Measurements from ENCODE around the gene DYNLRB1. TPM values are rescaled to one million over a fixed set of nuclear protein-coding genes. Genes with fewer than 3 reads are reported as not detected.

DYNLRB1 gene
- total and polyA plus RNA-seq, 2 of the 13 experiments (the other 11 are each of a cell fraction or from before 2014, with no cell fraction given): 140 to 244 TPM

- TF ChIP-seq POLR2A (IDR thresholded peaks at IDR 0.05; ENCODE audit: insufficient read depth in 1 of 2, low read depth in 2 of 2, low read length in 2 of 2) (no peak), PAF1 (CRISPR knock-in tag; IDR thresholded peaks at IDR 0.05) (no peak), DNMT3B (CRISPR knock-in tag; conservative IDR thresholded peaks at IDR 0.05) (no peak), NFIC (IDR thresholded peaks at IDR 0.05; ENCODE audit: low read length) (no peak), MAF1 (CRISPR knock-in tag; IDR thresholded peaks at IDR 0.05; ENCODE audit: borderline replicate concordance) (no peak), ZBTB21 (CRISPR knock-in tag; IDR thresholded peaks at IDR 0.05) (no peak), ZNF781 (CRISPR knock-in tag; IDR thresholded peaks at IDR 0.05; ENCODE audit: borderline replicate concordance, not compliant biosample characterization) (no peak), FOXO4 (CRISPR knock-in tag; conservative IDR thresholded peaks at IDR 0.05) (no peak), SOX5 (CRISPR knock-in tag; IDR thresholded peaks at IDR 0.05; ENCODE audit: borderline replicate concordance) (peak; percentile 25; the same call in 1 of the 2 replicates), RBAK (CRISPR knock-in tag; IDR thresholded peaks at IDR 0.05) (no peak), ZFP36 (IDR thresholded peaks at IDR 0.05; ENCODE audit: borderline replicate concordance, low read depth, low read length, partially characterized antibody) (no peak), IRF9 (CRISPR knock-in tag; IDR thresholded peaks at IDR 0.05; ENCODE audit: borderline replicate concordance) (0 out of 2 replicates have a peak, but pooled peaks have one; percentile 34), ZNF678 (CRISPR knock-in tag; IDR thresholded peaks at IDR 0.05) (no peak), RERE (CRISPR knock-in tag; IDR thresholded peaks at IDR 0.05; ENCODE audit: low read depth) (no peak), ZNF335 (CRISPR knock-in tag; IDR thresholded peaks at IDR 0.05) (no peak), ZNF572 (CRISPR knock-in tag; IDR thresholded peaks at IDR 0.05) (no peak), ZNF296 (CRISPR knock-in tag; conservative IDR thresholded peaks at IDR 0.05) (no peak), NCOA2 (CRISPR knock-in tag; IDR thresholded peaks at IDR 0.05) (no peak), RARG (CRISPR knock-in tag; IDR thresholded peaks at IDR 0.05; ENCODE audit: low read depth) (no peak), RNF2 (conservative IDR thresholded peaks at IDR 0.05; ENCODE audit: low read depth) (no peak), GMEB2 (CRISPR knock-in tag; IDR thresholded peaks at IDR 0.05; ENCODE audit: low read depth) (no peak), DDIT3 (CRISPR knock-in tag; IDR thresholded peaks at IDR 0.05) (no peak), KLF16 (CRISPR knock-in tag; IDR thresholded peaks at IDR 0.05) (0 out of 4 replicates have a peak, but pooled peaks of 1 of the 2 experiments have one; percentile 49)
Observed at GRCh38 chr20:34538671-34539123, 22.5 kb downstream of the DYNLRB1 start (continued).

All from HepG2 (cell line).